ENCODE measurements around the gene MXRA7.

Gene MXRA7

GRCh38 chr17:76640550-76641380, 70.0 kb downstream of the MXRA7 start (continued):
- TF ChIP-seq HOXC10 (CRISPR knock-in tag; IDR thresholded peaks at IDR 0.05), result no peak
- no peak for TF ChIP-seq ZNF473 (tag by site-specific recombination; IDR thresholded peaks at IDR 0.05)

- Histone ChIP-seq H3K27ac (ENCODE audit: extremely low read depth, low read depth, low read length) (no peak overlapping the region), H3K36me3 (ENCODE audit: control insufficient read depth in 2 of 2, insufficient read depth in 1 of 2, low read length in 2 of 2) (no peaks in the 10 kb centered on the region), H3K4me3 (ENCODE audit: low read depth, low read length) (no peak overlapping the region), H3K9me3 (ENCODE audit: control insufficient read depth, insufficient read depth, low read depth, low read length) (no peaks in the 10 kb centered on the region), H3K4me1 (ENCODE audit: control insufficient read depth, insufficient read depth, low read length) (peaks cover 16% of the 10 kb centered on the region)
- CTCF ChIA-PET, result interaction anchor here (0.6 to 3.5 kb wide), 6 partner anchors 14 to 336 kb away, joined by 3 to 21 read pairs (median 4); no protein-coding TSS in a partner anchor
- POLR2A ChIA-PET, result interaction anchor here (0.7 to 1.2 kb wide), 2 partner anchors 33 to 81 kb away, joined by 3 to 4 read pairs; no protein-coding TSS in a partner anchor
- TF ChIP-seq, protein P1, sequence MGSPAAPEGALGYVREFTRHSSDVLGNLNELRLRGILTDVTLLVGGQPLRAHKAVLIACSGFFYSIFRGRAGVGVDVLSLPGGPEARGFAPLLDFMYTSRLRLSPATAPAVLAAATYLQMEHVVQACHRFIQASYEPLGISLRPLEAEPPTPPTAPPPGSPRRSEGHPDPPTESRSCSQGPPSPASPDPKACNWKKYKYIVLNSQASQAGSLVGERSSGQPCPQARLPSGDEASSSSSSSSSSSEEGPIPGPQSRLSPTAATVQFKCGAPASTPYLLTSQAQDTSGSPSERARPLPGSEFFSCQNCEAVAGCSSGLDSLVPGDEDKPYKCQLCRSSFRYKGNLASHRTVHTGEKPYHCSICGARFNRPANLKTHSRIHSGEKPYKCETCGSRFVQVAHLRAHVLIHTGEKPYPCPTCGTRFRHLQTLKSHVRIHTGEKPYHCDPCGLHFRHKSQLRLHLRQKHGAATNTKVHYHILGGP (tag by site-specific recombination; IDR thresholded peaks at IDR 0.05), result no peak
- TF ChIP-seq ZSCAN16 (tag by site-specific recombination; IDR thresholded peaks at IDR 0.05) (no peak), ZNF350 (tag by site-specific recombination; IDR thresholded peaks at IDR 0.05) (no peak), ZNF239 (tag by site-specific recombination; IDR thresholded peaks at IDR 0.05) (no peak), ZNF341 (tag by site-specific recombination; IDR thresholded peaks at IDR 0.05; ENCODE audit: low read depth) (no peak), ZNF624 (tag by site-specific recombination; IDR thresholded peaks at IDR 0.05) (no peak), ZNF292 (tag by site-specific recombination; IDR thresholded peaks at IDR 0.05; ENCODE audit: borderline replicate concordance, low read depth) (no peak), ZSCAN30 (tag by site-specific recombination; IDR thresholded peaks at IDR 0.05) (no peak), ZNF362 (tag by site-specific recombination; IDR thresholded peaks at IDR 0.05) (no peak), ZNF677 (tag by site-specific recombination; IDR thresholded peaks at IDR 0.05) (no peak), ZNF768 (tag by site-specific recombination; IDR thresholded peaks at IDR 0.05) (no peak), ZNF404 (tag by site-specific recombination; IDR thresholded peaks at IDR 0.05) (no peak), ZNF792 (tag by site-specific recombination; IDR thresholded peaks at IDR 0.05) (no peak), ZNF518A (tag by site-specific recombination; conservative IDR thresholded peaks at IDR 0.05; ENCODE audit: low read depth) (no peak), ZNF266 (tag by site-specific recombination; IDR thresholded peaks at IDR 0.05; ENCODE audit: low read depth) (no peak), ZNF449 (tag by site-specific recombination; IDR thresholded peaks at IDR 0.05) (no peak), SCRT2 (tag by site-specific recombination; IDR thresholded peaks at IDR 0.05) (no peak), SCRT1 (tag by site-specific recombination; IDR thresholded peaks at IDR 0.05; ENCODE audit: borderline replicate concordance) (no peak), MYNN (tag by site-specific recombination; IDR thresholded peaks at IDR 0.05; ENCODE audit: borderline replicate concordance) (no peak)
- TF ChIP-seq, protein P2, sequence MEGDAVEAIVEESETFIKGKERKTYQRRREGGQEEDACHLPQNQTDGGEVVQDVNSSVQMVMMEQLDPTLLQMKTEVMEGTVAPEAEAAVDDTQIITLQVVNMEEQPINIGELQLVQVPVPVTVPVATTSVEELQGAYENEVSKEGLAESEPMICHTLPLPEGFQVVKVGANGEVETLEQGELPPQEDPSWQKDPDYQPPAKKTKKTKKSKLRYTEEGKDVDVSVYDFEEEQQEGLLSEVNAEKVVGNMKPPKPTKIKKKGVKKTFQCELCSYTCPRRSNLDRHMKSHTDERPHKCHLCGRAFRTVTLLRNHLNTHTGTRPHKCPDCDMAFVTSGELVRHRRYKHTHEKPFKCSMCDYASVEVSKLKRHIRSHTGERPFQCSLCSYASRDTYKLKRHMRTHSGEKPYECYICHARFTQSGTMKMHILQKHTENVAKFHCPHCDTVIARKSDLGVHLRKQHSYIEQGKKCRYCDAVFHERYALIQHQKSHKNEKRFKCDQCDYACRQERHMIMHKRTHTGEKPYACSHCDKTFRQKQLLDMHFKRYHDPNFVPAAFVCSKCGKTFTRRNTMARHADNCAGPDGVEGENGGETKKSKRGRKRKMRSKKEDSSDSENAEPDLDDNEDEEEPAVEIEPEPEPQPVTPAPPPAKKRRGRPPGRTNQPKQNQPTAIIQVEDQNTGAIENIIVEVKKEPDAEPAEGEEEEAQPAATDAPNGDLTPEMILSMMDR (tag by site-specific recombination; IDR thresholded peaks at IDR 0.05), result no peak
Measured at GRCh38 chr17:76638263-76638662, 72.5 kb downstream of the MXRA7 start.

Data from HEK293 (cell line).